Keratinocyte (primary cell): ENCODE measurements around the gene RETN. TPM values are rescaled to one million over a fixed set of nuclear protein-coding genes. Genes with fewer than 3 reads are reported as not detected.

ENCODE experiments used
- DNase-seq: peaks from one replicate; pipeline ENCODE4 v3.0.0-alpha.2; 2011; ENCODE audit warnings: low read depth, missing footprints, low spot score
- FAIRE-seq: peaks from 2 replicates; lab custom pipeline; 2011; peaks lifted over from hg19 to GRCh38; lab: Jason Lieb, UNC
- H2AFZ ChIP-seq: 2 replicates; pipeline ENCODE4 v1.6.0; 2012; ENCODE audit warnings: low read length, control low read depth, inconsistent platforms; ENCODE audit not compliant: control insufficient read depth
- H3K27ac ChIP-seq: 2 replicates; pipeline ENCODE4 v1.5.1; 2011; ENCODE audit warnings: low read length; ENCODE audit not compliant: control insufficient read depth, insufficient read depth
- H3K27me3 ChIP-seq: 3 replicates; pipeline ENCODE4 v1.6.0; 2011; ENCODE audit warnings: low read length; ENCODE audit not compliant: control insufficient read depth, insufficient read depth; ENCODE audit errors: extremely low read depth
- H3K36me3 ChIP-seq, 2 experiments: 2 replicates in 1 of 2; 3 replicates in 1 of 2; pipeline ENCODE4 v1.5.1; 2011; ENCODE audit warnings: low read length in 2 of 2, mild to moderate bottlenecking in 1 of 2; ENCODE audit not compliant: control insufficient read depth in 2 of 2, insufficient read depth in 2 of 2; ENCODE audit errors: extremely low read depth in 1 of 2
- H3K4me1 ChIP-seq: 3 replicates; pipeline ENCODE4 v1.5.1; 2011; ENCODE audit warnings: low read length; ENCODE audit not compliant: control insufficient read depth, insufficient read depth; ENCODE audit errors: extremely low read depth
- H3K4me2 ChIP-seq: 3 replicates; pipeline ENCODE4 v1.6.0; 2011; ENCODE audit warnings: low read depth, low read length; ENCODE audit not compliant: control insufficient read depth, insufficient read depth; ENCODE audit errors: extremely low read depth
- H3K4me3 ChIP-seq, 3 experiments: fragments of 200-600 bp in 1 of 3; sonication (generic) in 1 of 3; 2 replicates in 2 of 3; 3 replicates in 1 of 3; pipeline ENCODE4 v1.5.1; 2011 to 2016; ENCODE audit warnings: low read length in 3 of 3, mild to moderate bottlenecking in 3 of 3, control low read depth in 2 of 3, inconsistent platforms in 1 of 3, low read depth in 1 of 3, mixed read lengths in 1 of 3, mixed run types in 1 of 3, moderate library complexity in 1 of 3; ENCODE audit not compliant: control insufficient read depth in 2 of 3, insufficient read depth in 2 of 3; ENCODE audit errors: extremely low read depth in 1 of 3
- H3K79me2 ChIP-seq: 2 replicates; pipeline ENCODE4 v1.6.0; 2012; ENCODE audit warnings: low read length; ENCODE audit not compliant: control insufficient read depth, insufficient read depth
- H3K9ac ChIP-seq: 3 replicates; pipeline ENCODE4 v1.6.0; 2011; ENCODE audit warnings: low read length; ENCODE audit not compliant: control insufficient read depth, insufficient read depth; ENCODE audit errors: extremely low read depth
- H3K9me1 ChIP-seq: 3 replicates; pipeline ENCODE4 v1.6.0; 2011; ENCODE audit warnings: low read length; ENCODE audit not compliant: control insufficient read depth, insufficient read depth; ENCODE audit errors: extremely low read depth
- H3K9me3 ChIP-seq: 2 replicates; pipeline ENCODE4 v1.5.1; 2012; ENCODE audit warnings: low read depth, low read length; ENCODE audit not compliant: control insufficient read depth
- H4K20me1 ChIP-seq: 3 replicates; pipeline ENCODE4 v1.6.0; 2011; ENCODE audit warnings: low read length; ENCODE audit not compliant: control insufficient read depth, insufficient read depth; ENCODE audit errors: extremely low read depth
- EZH2 ChIP-seq: IDR thresholded peaks from one replicate; pipeline ENCODE4 v1.6.1; 2012; ENCODE audit warnings: inconsistent platforms, mild to moderate bottlenecking, low read length, moderate library complexity
- dilution Hi-C: fragments of 300-500 bp; cut with MboI; formaldehyde crosslinking; loops from one replicate; pipeline ENCODE4 v1.7.0; 2020; ENCODE audit warnings: low sequenced_read_pairs; ENCODE audit not compliant: extremely low pct_ligation_motif_present
- polyA plus RNA-seq, 5 experiments: library from polyadenylated mRNA; depleted of rRNA in 3 of 5; stranded (reverse) in 3 of 5; stranded (forward) in 1 of 5; unstranded in 1 of 5; fragments of >200 nt; gene quantifications; 1 replicate in 1 of 5; 2 replicates in 3 of 5; 3 replicates in 1 of 5; pipeline versions ENCODE4 v1.2.1 to v1.2.3, GENCODE V29; 2011 to 2012; ENCODE audit warnings: missing spikeins in 2 of 5, low read depth in 1 of 5, low replicate concordance in 1 of 5
- TF ChIP-seq, protein P1 (sequence below), 3 experiments: IDR thresholded peaks in 1 of 3; conservative IDR thresholded peaks in 1 of 3; optimal IDR thresholded peaks in 1 of 3; 2 replicates in 2 of 3; 3 replicates in 1 of 3; pipeline versions ENCODE3 to v1.5.1; 2011; ENCODE audit warnings: low read length in 3 of 3, mild to moderate bottlenecking in 3 of 3, moderate library complexity in 2 of 3, control low read depth in 1 of 3, inconsistent platforms in 1 of 3; ENCODE audit not compliant: insufficient read depth in 2 of 3; ENCODE audit errors: extremely low read depth in 1 of 3

Gene RETN
- polyA plus RNA-seq, 1 donor (not counting 4 experiments of a cell fraction or from before 2014, with no cell fraction given): not detected

- Histone ChIP-seq H2AFZ (no peak overlapping the region), H3K9ac (no peak overlapping the region), H3K27ac (no peak overlapping the region), H3K4me2 (no peak overlapping the region), H3K4me3 (no peak overlapping the region), H3K9me3 (no peaks in the 10 kb centered on the region), H4K20me1 (no peaks in the 10 kb centered on the region), H3K9me1 (no peaks in the 10 kb centered on the region), H3K27me3 (no peaks in the 10 kb centered on the region), H3K79me2 (no peaks in the 10 kb centered on the region), H3K36me3 (no peaks in the 10 kb centered on the region), H3K4me1 (no peaks in the 10 kb centered on the region)
- no peak for TF ChIP-seq EZH2
- TF ChIP-seq, protein P1, sequence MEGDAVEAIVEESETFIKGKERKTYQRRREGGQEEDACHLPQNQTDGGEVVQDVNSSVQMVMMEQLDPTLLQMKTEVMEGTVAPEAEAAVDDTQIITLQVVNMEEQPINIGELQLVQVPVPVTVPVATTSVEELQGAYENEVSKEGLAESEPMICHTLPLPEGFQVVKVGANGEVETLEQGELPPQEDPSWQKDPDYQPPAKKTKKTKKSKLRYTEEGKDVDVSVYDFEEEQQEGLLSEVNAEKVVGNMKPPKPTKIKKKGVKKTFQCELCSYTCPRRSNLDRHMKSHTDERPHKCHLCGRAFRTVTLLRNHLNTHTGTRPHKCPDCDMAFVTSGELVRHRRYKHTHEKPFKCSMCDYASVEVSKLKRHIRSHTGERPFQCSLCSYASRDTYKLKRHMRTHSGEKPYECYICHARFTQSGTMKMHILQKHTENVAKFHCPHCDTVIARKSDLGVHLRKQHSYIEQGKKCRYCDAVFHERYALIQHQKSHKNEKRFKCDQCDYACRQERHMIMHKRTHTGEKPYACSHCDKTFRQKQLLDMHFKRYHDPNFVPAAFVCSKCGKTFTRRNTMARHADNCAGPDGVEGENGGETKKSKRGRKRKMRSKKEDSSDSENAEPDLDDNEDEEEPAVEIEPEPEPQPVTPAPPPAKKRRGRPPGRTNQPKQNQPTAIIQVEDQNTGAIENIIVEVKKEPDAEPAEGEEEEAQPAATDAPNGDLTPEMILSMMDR (optimal IDR thresholded peaks at IDR 0.05 in 1 of 3, IDR thresholded peaks at IDR 0.05 in 1 of 3, conservative IDR thresholded peaks at IDR 0.05 in 1 of 3; ENCODE audit: extremely low read depth in 1 of 3, insufficient read depth in 2 of 3, low read length in 3 of 3): no peak
- DNase-seq (no peak), FAIRE-seq (no peak)
- dilution Hi-C loops: no loop called here
Measured at GRCh38 chr19:7661744-7662538, 6.9 kb upstream of the RETN start.

DNA sequence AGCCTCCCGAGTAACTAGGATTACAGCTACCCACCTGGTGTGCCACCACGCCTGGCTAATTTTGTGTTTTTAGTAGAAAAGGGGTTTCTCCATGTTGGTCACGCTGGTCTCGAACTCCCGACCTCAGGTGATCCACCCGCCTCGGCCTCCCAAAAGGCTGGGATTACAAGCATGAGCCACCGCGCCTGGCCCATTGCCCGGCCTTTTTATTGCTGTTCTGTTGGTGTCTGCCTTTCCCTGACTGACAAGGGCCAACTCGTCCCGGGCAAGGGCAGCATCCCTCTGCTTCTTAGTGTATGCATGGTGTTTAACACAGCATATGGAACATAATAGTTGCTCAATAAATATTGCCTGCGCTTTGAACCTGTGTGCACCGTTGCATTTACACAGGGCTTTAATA lies 6.2 kb upstream of the RETN start:
- Histone ChIP-seq H4K20me1 (no peaks in the 10 kb centered on the region), H3K79me2 (no peaks in the 10 kb centered on the region), H3K36me3 (no peaks in the 10 kb centered on the region), H3K9ac (no peak overlapping the region), H3K4me2 (no peak overlapping the region), H3K4me1 (no peaks in the 10 kb centered on the region), H2AFZ (no peak overlapping the region), H3K9me1 (no peaks in the 10 kb centered on the region), H3K27ac (no peak overlapping the region), H3K27me3 (no peaks in the 10 kb centered on the region), H3K9me3 (no peaks in the 10 kb centered on the region), H3K4me3 (no peak overlapping the region)
- no peak for TF ChIP-seq EZH2
- TF ChIP-seq, protein P1 (optimal IDR thresholded peaks at IDR 0.05 in 1 of 3, IDR thresholded peaks at IDR 0.05 in 1 of 3, conservative IDR thresholded peaks at IDR 0.05 in 1 of 3; ENCODE audit: extremely low read depth in 1 of 3, insufficient read depth in 2 of 3, low read length in 3 of 3): no peak
- no peak for DNase-seq
- dilution Hi-C loops: no loop called here
- FAIRE-seq: no peak
